Measurements from ENCODE around the gene INSL4. TPM values are rescaled to one million over a fixed set of nuclear protein-coding genes. Genes with fewer than 3 reads are reported as not detected.

The INSL4 gene
- total and polyA plus RNA-seq, 2 donors from 2014 or later: not detected

Other genes with a start within 250 kb of the INSL4 start
- 23.3 TPM for gene JAK2, start 246.1 kb upstream of the INSL4 start, total RNA-seq
- gene JAK2, start 246.1 kb upstream of the INSL4 start, polyA plus RNA-seq (ENCODE audit: insufficient read depth, low read depth, low replicate concordance): 4.5 TPM
- 0.47 TPM for gene INSL6, start 45.8 kb upstream of the INSL4 start, total RNA-seq
- gene INSL6, start 45.8 kb upstream of the INSL4 start, polyA plus RNA-seq (ENCODE audit: insufficient read depth, low read depth, low replicate concordance): not detected
- 1.1 TPM for gene RLN2, start 73.3 kb downstream of the INSL4 start, total RNA-seq
- gene RLN2, start 73.3 kb downstream of the INSL4 start, polyA plus RNA-seq (ENCODE audit: insufficient read depth, low read depth, low replicate concordance): 3.5 TPM
- gene RLN1, start 108.5 kb downstream of the INSL4 start, total RNA-seq: 0.57 TPM
- 0.82 TPM for gene RLN1, start 108.5 kb downstream of the INSL4 start, polyA plus RNA-seq (ENCODE audit: insufficient read depth, low read depth, low replicate concordance)
- 35.2 TPM for gene PLGRKT, start 206.5 kb downstream of the INSL4 start, total RNA-seq
- gene PLGRKT, start 206.5 kb downstream of the INSL4 start, polyA plus RNA-seq (ENCODE audit: insufficient read depth, low read depth, low replicate concordance): 50.9 TPM
- 5.0 TPM for gene CD274, start 219.1 kb downstream of the INSL4 start, total RNA-seq
- gene CD274, start 219.1 kb downstream of the INSL4 start, polyA plus RNA-seq (ENCODE audit: insufficient read depth, low read depth, low replicate concordance): 2.0 TPM

All from kidney (tissue), 2 donors.